H1 (cell line): Measurements from ENCODE around the gene BSDC1. TPM values are rescaled to one million over a fixed set of nuclear protein-coding genes. Genes with fewer than 3 reads are reported as not detected.

Experiments
- CTCF ChIA-PET: fragments of 300-600 bp; sonication (Branson Sonifier 250); formaldehyde crosslinking; loops from one replicate; lab custom pipeline; 2021; ENCODE audit not compliant: partially characterized antibody; lab: Charles Lee
- POLR2A ChIA-PET: fragments of 300-600 bp; sonication (Branson Sonifier 250); formaldehyde crosslinking; loops from one replicate; lab custom pipeline; 2021; ENCODE audit warnings: inconsistent platforms; ENCODE audit not compliant: partially characterized antibody; lab: Charles Lee
- DNase-seq, 2 experiments: peaks; one replicate each; pipeline versions ENCODE4 v3.0.0 to v3.0.0-alpha.2; 2010 to 2022; ENCODE audit warnings: low spot score in 2 of 2, low read depth in 1 of 2, mixed read lengths in 1 of 2
- FAIRE-seq: peaks from 2 replicates; lab custom pipeline; 2011; peaks lifted over from hg19 to GRCh38; lab: Jason Lieb, UNC
- H2AFZ ChIP-seq: 2 replicates; pipeline ENCODE4 v1.8.1; 2012; ENCODE audit warnings: low read length, inconsistent platforms
- H2AK5ac ChIP-seq: 2 replicates; pipeline ENCODE4 v1.6.1; 2013; ENCODE audit warnings: low read depth, low read length
- H2BK120ac ChIP-seq: replicated peaks from 2 replicates; pipeline ENCODE3; 2013; ENCODE audit warnings: low read depth, low read length, inconsistent platforms
- H2BK12ac ChIP-seq: 2 replicates; pipeline ENCODE4 v1.6.1; 2013; ENCODE audit warnings: low read depth, low read length
- H2BK15ac ChIP-seq: 2 replicates; pipeline ENCODE4 v1.6.1; 2013; ENCODE audit warnings: low read length
- H2BK20ac ChIP-seq: 2 replicates; pipeline ENCODE4 v1.6.1; 2013; ENCODE audit warnings: low read length
- H2BK5ac ChIP-seq: 2 replicates; pipeline ENCODE4 v1.6.1; 2013; ENCODE audit warnings: low read depth, low read length
- H3K14ac ChIP-seq: 2 replicates; pipeline ENCODE4 v1.6.1; 2013; ENCODE audit warnings: inconsistent platforms; ENCODE audit not compliant: insufficient read length
- H3K18ac ChIP-seq: 2 replicates; pipeline ENCODE4 v1.6.1; 2013; ENCODE audit warnings: low read length; ENCODE audit errors: extremely low read depth
- H3K23ac ChIP-seq: 2 replicates; pipeline ENCODE4 v1.6.1; 2013; ENCODE audit warnings: inconsistent platforms; ENCODE audit not compliant: insufficient read length
- H3K23me2 ChIP-seq: 2 replicates; pipeline ENCODE4 v1.6.1; 2013; ENCODE audit warnings: low read depth, low read length
- H3K27ac ChIP-seq: 2 replicates; pipeline ENCODE4 v1.6.1; 2011; ENCODE audit warnings: low read depth, low read length, inconsistent platforms
- H3K27me3 ChIP-seq, 4 experiments: replicated peaks in 1 of 4; 1 replicate in 1 of 4; 2 replicates in 3 of 4; pipeline versions ENCODE4 v1.6.1 to v1.8.1; 2011 to 2013; ENCODE audit warnings: low read length in 3 of 4, mild to moderate bottlenecking in 3 of 4, inconsistent platforms in 2 of 4, mixed read lengths in 2 of 4, moderate library complexity in 1 of 4; ENCODE audit not compliant: control insufficient read depth in 3 of 4, insufficient read depth in 3 of 4; ENCODE audit errors: extremely low read depth in 1 of 4
- H3K36me3 ChIP-seq, 4 experiments: 2 replicates each; pipeline versions ENCODE4 v1.6.1 to v1.8.1; 2011 to 2013; ENCODE audit warnings: mild to moderate bottlenecking in 4 of 4, low read length in 3 of 4, moderate library complexity in 2 of 4, control low read depth in 1 of 4, inconsistent platforms in 1 of 4; ENCODE audit not compliant: insufficient read depth in 4 of 4, control insufficient read depth in 2 of 4
- H3K4ac ChIP-seq: replicated peaks from 2 replicates; pipeline ENCODE3; 2013; ENCODE audit warnings: low read length, low read depth, mixed read lengths, inconsistent platforms; ENCODE audit not compliant: insufficient read length
- H3K4me1 ChIP-seq, 4 experiments: replicated peaks in 1 of 4; 1 replicate in 1 of 4; 2 replicates in 3 of 4; pipeline versions ENCODE4 v1.6.1 to v1.8.1; 2011 to 2013; ENCODE audit warnings: low read length in 3 of 4, inconsistent platforms in 2 of 4, mixed read lengths in 1 of 4; ENCODE audit not compliant: insufficient read depth in 4 of 4, control insufficient read depth in 3 of 4
- H3K4me2 ChIP-seq, 2 experiments: 2 replicates each; pipeline versions ENCODE4 v1.6.1 to v1.8.1; 2011 to 2013; ENCODE audit warnings: low read depth in 2 of 2, low read length in 2 of 2, control low read depth in 1 of 2, inconsistent platforms in 1 of 2, mild to moderate bottlenecking in 1 of 2; ENCODE audit not compliant: insufficient read depth in 1 of 2
- H3K4me3 ChIP-seq, 4 experiments: fragments of 200-600, 300-600 bp in 1 of 4; sonication (generic), shearing (Covaris generic), sonication (Bioruptor Twin) in 1 of 4; 2 replicates each; pipeline versions ENCODE4 v1.5.1 to v1.8.1; 2011 to 2016; ENCODE audit warnings: low read length in 4 of 4, low read depth in 3 of 4, control low read depth in 2 of 4, inconsistent platforms in 2 of 4, mild to moderate bottlenecking in 2 of 4, mixed read lengths in 1 of 4, moderate library complexity in 1 of 4; ENCODE audit not compliant: insufficient read depth in 2 of 4; ENCODE audit errors: extremely low read depth in 1 of 4
- H3K56ac ChIP-seq: replicated peaks from 2 replicates; pipeline ENCODE3; 2013; ENCODE audit warnings: low read depth, mild to moderate bottlenecking, mixed read lengths, low read length, inconsistent platforms; ENCODE audit not compliant: insufficient read length
- H3K79me1 ChIP-seq: 2 replicates; pipeline ENCODE4 v1.6.1; 2013; ENCODE audit warnings: low read depth, low read length, control low read depth
- H3K79me2 ChIP-seq, 2 experiments: 2 replicates each; pipeline versions ENCODE4 v1.6.1 to v1.8.1; 2012 to 2013; ENCODE audit warnings: low read length in 2 of 2, mild to moderate bottlenecking in 2 of 2, inconsistent platforms in 1 of 2; ENCODE audit not compliant: insufficient read depth in 2 of 2, control insufficient read depth in 1 of 2
- H3K9ac ChIP-seq, 4 experiments: replicated peaks in 1 of 4; 1 replicate in 1 of 4; 2 replicates in 3 of 4; pipeline versions ENCODE4 v1.6.1 to v1.8.1; 2011 to 2013; ENCODE audit warnings: low read depth in 3 of 4, low read length in 3 of 4, control low read depth in 2 of 4, mild to moderate bottlenecking in 2 of 4, moderate library complexity in 2 of 4, inconsistent platforms in 1 of 4; ENCODE audit errors: extremely low read depth in 1 of 4
- H3K9me3 ChIP-seq, 2 experiments: 2 replicates each; pipeline versions ENCODE4 v1.6.1 to v1.8.1; 2012 to 2013; ENCODE audit warnings: mild to moderate bottlenecking in 2 of 2, moderate library complexity in 2 of 2, control low read depth in 1 of 2, inconsistent platforms in 1 of 2, low read depth in 1 of 2, low read length in 1 of 2, mixed read lengths in 1 of 2; ENCODE audit not compliant: insufficient read depth in 2 of 2
- H4K20me1 ChIP-seq, 2 experiments: replicated peaks in 1 of 2; 2 replicates each; pipeline versions ENCODE3 to v1.8.1; 2011 to 2013; ENCODE audit warnings: inconsistent platforms in 2 of 2, low read length in 2 of 2, mild to moderate bottlenecking in 1 of 2; ENCODE audit not compliant: insufficient read depth in 2 of 2, control insufficient read depth in 1 of 2
- H4K5ac ChIP-seq: 2 replicates; pipeline ENCODE4 v1.6.1; 2013; ENCODE audit warnings: low read length, low read depth, mixed read lengths, inconsistent platforms; ENCODE audit not compliant: insufficient read length
- H4K8ac ChIP-seq: 2 replicates; pipeline ENCODE4 v1.8.0; 2013; ENCODE audit warnings: mild to moderate bottlenecking, moderate library complexity, low read length, inconsistent platforms; ENCODE audit not compliant: insufficient read depth; ENCODE audit errors: extremely low read depth
- H4K91ac ChIP-seq: replicated peaks from 2 replicates; pipeline ENCODE3; 2013; ENCODE audit warnings: low read length, mixed read lengths, inconsistent platforms; ENCODE audit not compliant: insufficient read length
- GTF2F1 ChIP-seq: IDR thresholded peaks from 2 replicates; pipeline ENCODE4 v1.6.1; 2012; ENCODE audit warnings: low read depth, low read length, improper control_type of control experiment, borderline replicate concordance
- MAFK ChIP-seq: IDR thresholded peaks from 2 replicates; pipeline ENCODE4 v1.6.1; 2012; ENCODE audit warnings: low read depth, mild to moderate bottlenecking, improper control_type of control experiment, low read length
- SP4 ChIP-seq: IDR thresholded peaks from 2 replicates; pipeline ENCODE4 v1.6.1; 2012; ENCODE audit warnings: low read length, inconsistent platforms
- TBP ChIP-seq: IDR thresholded peaks from 2 replicates; pipeline ENCODE4 v1.6.1; 2011; ENCODE audit warnings: low read depth, low read length, improper control_type of control experiment
- ZNF274 ChIP-seq: IDR thresholded peaks from 2 replicates; pipeline ENCODE4 v1.7.0; 2012; ENCODE audit warnings: low read length, borderline replicate concordance; ENCODE audit errors: extremely low read depth
- WGBS, 2 experiments: shearing (Covaris generic) in 1 of 2; methylation state at CpG; one replicate each; pipeline versions ENCODE4 v1.1.6 to v1.1.7; 2013 to 2015; ENCODE audit warnings: low lambda C conversion rate in 2 of 2, mixed read lengths in 2 of 2, inconsistent platforms in 1 of 2, low coverage in 1 of 2, missing lambda C conversion rate in 1 of 2; ENCODE audit not compliant: insufficient replicate concordance in 2 of 2, insufficient coverage in 1 of 2, insufficient read length in 1 of 2; ENCODE audit errors: extremely low coverage in 1 of 2, missing lambda C conversion rate in 1 of 2; 5-methylcytosine and 5-hydroxymethylcytosine counted together
- polyA plus RNA-seq, 7 experiments: library from polyadenylated mRNA; depleted of rRNA in 3 of 7; stranded (reverse) in 5 of 7; unstranded in 2 of 7; fragments of >200 nt in 5 of 7; fragments of 200-250 nt in 2 of 7; gene quantifications; 1 replicate in 5 of 7; 2 replicates in 1 of 7; 4 replicates in 1 of 7; pipeline versions ENCODE4 v1.2.1 to v1.2.3, GENCODE V29; 2011 to 2013; ENCODE audit warnings: missing spikeins in 2 of 7, mixed read lengths in 2 of 7
- total RNA-seq: library from RNA; stranded (reverse); fragmentation: NEBNext Ultra II Directional; extraction: Animal tissue kit (Norgen Biotek cat#: 25700); gene quantifications from 2 replicates; pipeline ENCODE4 v1.2.1, GENCODE V29; 2021
- TF ChIP-seq, protein P1 (sequence below): IDR thresholded peaks from 2 replicates; pipeline ENCODE4 v1.6.1; 2012; ENCODE audit warnings: low read length, inconsistent platforms

The BSDC1 gene
- total and polyA plus RNA-seq, 2 of the 8 experiments (the other 6 are each of a cell fraction or from before 2014, with no cell fraction given) = 24.8 to 40.7 TPM

DNA sequence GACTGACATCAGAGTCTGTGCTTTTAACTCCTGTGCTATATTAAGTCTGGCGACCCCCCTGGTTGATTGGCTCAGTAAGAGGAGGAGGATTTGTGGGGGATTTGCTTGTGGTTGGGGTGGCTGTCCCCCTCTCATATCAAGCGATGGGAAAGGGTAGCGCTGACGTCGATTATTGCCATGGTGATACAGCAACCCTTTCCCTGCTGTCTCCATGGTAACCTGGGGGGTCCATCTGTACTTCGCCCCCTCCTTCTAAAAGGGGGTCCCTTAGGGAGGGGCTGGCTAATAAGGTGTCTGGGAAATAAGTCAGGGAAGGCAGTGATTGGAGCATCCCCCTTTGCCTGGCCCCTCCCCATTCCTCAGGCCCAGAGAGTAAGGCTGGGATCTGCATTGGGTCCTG lies 36.6 kb downstream of the BSDC1 start:
- Histone ChIP-seq H4K8ac (no peak overlapping the region), H3K27ac (no peak overlapping the region), H3K27me3 (peaks cover 3 to 24% (median 16%) of the 10 kb centered on the region in 4 experiments), H4K20me1 (peaks cover 0 to 2% of the 10 kb centered on the region in 2 experiments), H2BK15ac (no peak overlapping the region), H3K4me3 (no peak overlapping the region), H2BK120ac (no peak overlapping the region), H3K36me3 (no peaks in the 10 kb centered on the region), H3K79me1 (no peaks in the 10 kb centered on the region), H4K91ac (no peak overlapping the region), H3K23me2 (peaks cover 9% of the 10 kb centered on the region; the same call in 1 of the 2 replicates), H3K9me3 (no peaks in the 10 kb centered on the region; a peak in 1 of 4 replicates), H2BK20ac (no peak overlapping the region), H3K9ac (no peak overlapping the region), H3K18ac (no peak overlapping the region), H2BK5ac (no peak overlapping the region), H2AFZ (no peak overlapping the region), H3K79me2 (no peaks in the 10 kb centered on the region)
- no peak for FAIRE-seq
- CTCF ChIA-PET = no interaction called here
- 81% methylated on average over 6 of the region's 6 CpGs; no CpG with 5 or more reads in 1 of the 2 experiments for WGBS, 2 experiments
- DNase-seq = no peak
- TF ChIP-seq GTF2F1 = no peak
- TF ChIP-seq MAFK = no peak
- TF ChIP-seq, protein P1, sequence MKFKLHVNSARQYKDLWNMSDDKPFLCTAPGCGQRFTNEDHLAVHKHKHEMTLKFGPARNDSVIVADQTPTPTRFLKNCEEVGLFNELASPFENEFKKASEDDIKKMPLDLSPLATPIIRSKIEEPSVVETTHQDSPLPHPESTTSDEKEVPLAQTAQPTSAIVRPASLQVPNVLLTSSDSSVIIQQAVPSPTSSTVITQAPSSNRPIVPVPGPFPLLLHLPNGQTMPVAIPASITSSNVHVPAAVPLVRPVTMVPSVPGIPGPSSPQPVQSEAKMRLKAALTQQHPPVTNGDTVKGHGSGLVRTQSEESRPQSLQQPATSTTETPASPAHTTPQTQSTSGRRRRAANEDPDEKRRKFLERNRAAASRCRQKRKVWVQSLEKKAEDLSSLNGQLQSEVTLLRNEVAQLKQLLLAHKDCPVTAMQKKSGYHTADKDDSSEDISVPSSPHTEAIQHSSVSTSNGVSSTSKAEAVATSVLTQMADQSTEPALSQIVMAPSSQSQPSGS = no peak
- no peak for TF ChIP-seq SP4
- TF ChIP-seq ZNF274 = no peak
- TF ChIP-seq TBP = no peak
- TF ChIP-seq, all 59 proteins: peak for 0
- no peak overlapping the region for H3K4ac ChIP-seq
- no peak overlapping the region for H4K5ac ChIP-seq
- no peak overlapping the region for H2AK5ac ChIP-seq
- no peak overlapping the region for H3K23ac ChIP-seq
- POLR2A ChIA-PET = interaction anchor here (0.6 to 6.8 kb wide), 7 partner anchors 10 to 118 kb away, joined by 3 to 68 read pairs (median 4); partner anchors contain the start of gene BSDC1
- no peak overlapping the region for H3K56ac ChIP-seq
- peaks cover 0 to 5% (median 4%) of the 10 kb centered on the region in 4 experiments; a peak in 6 of 7 replicates for H3K4me1 ChIP-seq
- no peak overlapping the region for H3K4me2 ChIP-seq
- no peak overlapping the region for H3K14ac ChIP-seq
- no peak overlapping the region for H2BK12ac ChIP-seq
